Measurements from ENCODE around the gene DTX1. TPM values are rescaled to one million over a fixed set of nuclear protein-coding genes. Genes with fewer than 3 reads are reported as not detected.

The DTX1 gene
- total and polyA plus RNA-seq, 2 donors (not counting 3 experiments of a cell fraction or from before 2014, with no cell fraction given): 0.06 to 0.22 TPM

GRCh38 chr12:113052326-113052725 lies 4.2 kb upstream of the DTX1 start:
- no peak overlapping the region for H3K9ac ChIP-seq (replicated peaks; ENCODE audit: extremely low read depth, insufficient read depth, low read length)
- no peak overlapping the region for H2AFZ ChIP-seq (ENCODE audit: low read depth, low read length)
- H3K79me2 ChIP-seq (ENCODE audit: control insufficient read depth, insufficient read depth, low read length): no peaks in the 10 kb centered on the region
- dilution Hi-C loops (cut with MboI; ENCODE audit: extremely low pct_ligation_motif_present, low sequenced_read_pairs) (no loop called here), intact Hi-C loops (cut with micrococcal nuclease) (no loop called here)
- H3K36me3 ChIP-seq (ENCODE audit: control insufficient read depth in 2 of 2, extremely low read depth in 1 of 2, insufficient read depth in 2 of 2, low read length in 2 of 2): no peaks in the 10 kb centered on the region
- H3K9me1 ChIP-seq (replicated peaks; ENCODE audit: control insufficient read depth, extremely low read depth, insufficient read depth, low read length): no peaks in the 10 kb centered on the region
- peaks cover 22 to 28% of the 10 kb centered on the region in 2 experiments for H3K27me3 ChIP-seq (ENCODE audit: control insufficient read depth in 2 of 2, insufficient read depth in 2 of 2, low read length in 2 of 2)
- BruUV-seq (replicated peaks): no TSS peak
- no peak overlapping the region for H3K27ac ChIP-seq (ENCODE audit: insufficient read depth, low read depth, low read length)
- no peak for DNase-seq (ENCODE audit: low read depth, low spot score)
- no peak overlapping the region for H3K4me3 ChIP-seq (replicated peaks in 1 of 3; ENCODE audit: insufficient read depth in 1 of 3, low read depth in 1 of 3, low read length in 3 of 3)
- no peaks in the 10 kb centered on the region for H3K4me1 ChIP-seq (ENCODE audit: control insufficient read depth, extremely low read depth, insufficient read depth, low read length)
- ChIA-PET POLR2A (no interaction called here), CTCF (interaction anchor here (1.0 to 2.2 kb wide), 3 partner anchors 59 to 101 kb away, joined by 3 to 10 read pairs (median 3); no protein-coding TSS in a partner anchor)
- FAIRE-seq: no peak
- no peaks in the 10 kb centered on the region for H3K9me3 ChIP-seq (replicated peaks; ENCODE audit: control insufficient read depth, insufficient read depth, low read length)
- H4K20me1 ChIP-seq (replicated peaks; ENCODE audit: control insufficient read depth, extremely low read depth, insufficient read depth, low read length): no peaks in the 10 kb centered on the region
- TF ChIP-seq GATA2 (IDR thresholded peaks at IDR 0.05; ENCODE audit: insufficient read depth, insufficient read length, low read depth, low read length): no peak
- TF ChIP-seq POLR2A (IDR thresholded peaks at IDR 0.05; ENCODE audit: low read depth, low read length): no peak
- TF ChIP-seq FOS (IDR thresholded peaks at IDR 0.05; ENCODE audit: borderline replicate concordance, insufficient read depth, low read length): no peak
- no peak for TF ChIP-seq MYC (IDR thresholded peaks at IDR 0.05; ENCODE audit: low read depth, low read length)
- TF ChIP-seq MAX (IDR thresholded peaks at IDR 0.05; ENCODE audit: insufficient read depth, insufficient read length): no peak
- no peak for TF ChIP-seq JUN (IDR thresholded peaks at IDR 0.05; ENCODE audit: borderline replicate concordance, insufficient read depth, insufficient read length, low read depth)
- no peak for TF ChIP-seq POLR2AphosphoS5 (IDR thresholded peaks at IDR 0.05; ENCODE audit: insufficient read depth, low read depth, low read length)
- H3K4me2 ChIP-seq (ENCODE audit: insufficient read depth, low read length): no peak overlapping the region

- ChIA-PET POLR2A (no interaction called here), CTCF (interaction anchor here (1.0 kb wide), 1 partner anchor 62 kb away, joined by 3 read pairs; no protein-coding TSS in a partner anchor)
- BruUV-seq (replicated peaks): no TSS peak
- Histone ChIP-seq H4K20me1 (replicated peaks; ENCODE audit: control insufficient read depth, extremely low read depth, insufficient read depth, low read length) (no peaks in the 10 kb centered on the region), H3K36me3 (ENCODE audit: control insufficient read depth in 2 of 2, extremely low read depth in 1 of 2, insufficient read depth in 2 of 2, low read length in 2 of 2) (no peaks in the 10 kb centered on the region), H3K4me1 (ENCODE audit: control insufficient read depth, extremely low read depth, insufficient read depth, low read length) (no peaks in the 10 kb centered on the region), H3K9me1 (replicated peaks; ENCODE audit: control insufficient read depth, extremely low read depth, insufficient read depth, low read length) (no peaks in the 10 kb centered on the region), H3K27me3 (ENCODE audit: control insufficient read depth in 2 of 2, insufficient read depth in 2 of 2, low read length in 2 of 2) (peaks cover 26 to 31% of the 10 kb centered on the region in 2 experiments), H3K9ac (replicated peaks; ENCODE audit: extremely low read depth, insufficient read depth, low read length) (no peak overlapping the region), H3K9me3 (replicated peaks; ENCODE audit: control insufficient read depth, insufficient read depth, low read length) (no peaks in the 10 kb centered on the region), H2AFZ (ENCODE audit: low read depth, low read length) (no peak overlapping the region), H3K4me3 (replicated peaks in 1 of 3; ENCODE audit: insufficient read depth in 1 of 3, low read depth in 1 of 3, low read length in 3 of 3) (no peak overlapping the region), H3K27ac (ENCODE audit: insufficient read depth, low read depth, low read length) (no peak overlapping the region), H3K4me2 (ENCODE audit: insufficient read depth, low read length) (no peak overlapping the region), H3K79me2 (ENCODE audit: control insufficient read depth, insufficient read depth, low read length) (no peaks in the 10 kb centered on the region)
- intact Hi-C loops (cut with micrococcal nuclease): no loop called here
- FAIRE-seq (no peak), DNase-seq (ENCODE audit: low read depth, low spot score) (no peak)
- TF ChIP-seq CTCF (IDR thresholded peaks at IDR 0.05; ENCODE audit: extremely low read depth in 1 of 2, insufficient read depth in 1 of 2, low read depth in 1 of 2, low read length in 2 of 2): no peak
- TF ChIP-seq GATA2 (IDR thresholded peaks at IDR 0.05; ENCODE audit: insufficient read depth, insufficient read length, low read depth, low read length): no peak
- no peak for TF ChIP-seq EZH2 (IDR thresholded peaks at IDR 0.05; ENCODE audit: borderline replicate concordance, low read depth, low read length, severe bottlenecking)
- no peak for TF ChIP-seq POLR2A (IDR thresholded peaks at IDR 0.05; ENCODE audit: low read depth, low read length)
- TF ChIP-seq MAX (IDR thresholded peaks at IDR 0.05; ENCODE audit: insufficient read depth, insufficient read length): no peak
- TF ChIP-seq FOS (IDR thresholded peaks at IDR 0.05; ENCODE audit: borderline replicate concordance, insufficient read depth, low read length): no peak
- TF ChIP-seq POLR2AphosphoS5 (IDR thresholded peaks at IDR 0.05; ENCODE audit: insufficient read depth, low read depth, low read length): no peak
- no peak for TF ChIP-seq MYC (IDR thresholded peaks at IDR 0.05; ENCODE audit: low read depth, low read length)
- no peak for TF ChIP-seq JUN (IDR thresholded peaks at IDR 0.05; ENCODE audit: borderline replicate concordance, insufficient read depth, insufficient read length, low read depth)
- dilution Hi-C loops (cut with MboI; ENCODE audit: extremely low pct_ligation_motif_present, low sequenced_read_pairs): no loop called here
Measured at GRCh38 chr12:113054948-113055486, 1.5 kb upstream of the DTX1 start.
